Panc1 (cell line): ENCODE data around the gene ZNF23.

Experiments
- CTCF ChIP-seq: fragments of 450-650 bp; IDR thresholded peaks from 2 replicates; pipeline ENCODE4 v1.5.1; 2017; ENCODE audit warnings: mild to moderate bottlenecking
- POLR2AphosphoS5 ChIP-seq: IDR thresholded peaks from 2 replicates; pipeline ENCODE4 v1.6.1; 2012; ENCODE audit warnings: mild to moderate bottlenecking, low read depth, low read length, moderate library complexity
- REST ChIP-seq, 2 experiments: IDR thresholded peaks; 2 replicates each; pipeline ENCODE4 v1.6.1; 2011 to 2012; ENCODE audit warnings: low read depth in 2 of 2, control low read depth in 1 of 2, low read length in 1 of 2, mild to moderate bottlenecking in 1 of 2, moderate library complexity in 1 of 2; ENCODE audit not compliant: insufficient read depth in 1 of 2
- SIN3A ChIP-seq: IDR thresholded peaks from 2 replicates; pipeline ENCODE4 v1.6.1; 2012; ENCODE audit warnings: low read depth, mild to moderate bottlenecking, low read length, moderate library complexity, borderline replicate concordance; ENCODE audit not compliant: insufficient read depth
- TCF7L2 ChIP-seq: IDR thresholded peaks from 2 replicates; pipeline ENCODE4 v1.6.1; 2011; ENCODE audit warnings: mild to moderate bottlenecking, low read depth, low read length, inconsistent platforms

GRCh38 chr16:71482569-71482968, 20.5 kb upstream of the ZNF23 start:
- TF ChIP-seq CTCF (no peak), TCF7L2 (no peak), REST (IDR thresholded peaks at IDR 0.05; ENCODE audit: insufficient read depth in 1 of 2, low read depth in 2 of 2, low read length in 1 of 2) (no peak), POLR2AphosphoS5 (no peak), SIN3A (no peak)
